HTERT RPE-1 (cell line): ENCODE results near the gene CALML4.
"Not testable (repeated sequence)": the region's sequence is repeated elsewhere in the genome, so short reads cannot be mapped to it uniquely, and the experiment has no call there.

Experiments used
- in situ Hi-C: fragments of 300-500 bp; cut with MboI; formaldehyde crosslinking; loops from 4 replicates; pipeline ENCODE4 v1.14.3; 2020; ENCODE audit warnings: low sequenced_read_pairs

CALML4 gene

DNA sequence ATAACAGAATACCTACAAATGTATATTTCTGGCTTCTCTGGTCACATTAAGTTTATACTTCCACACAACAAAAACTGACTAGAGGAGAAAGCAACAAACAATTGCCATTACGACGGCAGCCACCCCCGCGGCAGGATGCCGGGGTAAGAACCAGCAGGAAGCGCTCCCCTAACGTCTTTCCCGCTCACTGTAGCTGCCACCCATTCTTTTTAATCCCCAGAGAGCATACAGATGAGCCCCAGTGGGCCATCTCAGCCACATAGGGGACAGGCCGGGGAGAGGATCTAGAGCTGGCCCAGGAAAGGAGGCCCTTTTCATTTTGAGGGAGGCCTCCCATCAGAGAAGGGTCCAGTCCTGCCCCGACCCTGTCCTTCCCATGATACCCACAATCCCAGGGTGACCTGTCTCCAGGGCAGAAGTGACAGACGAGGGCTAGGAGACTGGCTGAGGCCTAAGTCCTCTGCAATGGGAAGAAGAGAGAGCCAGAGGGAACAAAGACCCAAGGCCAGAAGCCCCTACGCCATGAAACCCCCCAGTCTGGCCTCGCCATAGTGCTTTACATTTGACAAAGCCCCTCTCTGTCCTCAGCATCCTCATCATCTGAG is 3.6 kb upstream of the CALML4 start:
- in situ Hi-C loops: no loop called here

- in situ Hi-C loops: no loop called here
Observed at GRCh38 chr15:68208136-68208535, 3.0 kb upstream of the CALML4 start.

DNA sequence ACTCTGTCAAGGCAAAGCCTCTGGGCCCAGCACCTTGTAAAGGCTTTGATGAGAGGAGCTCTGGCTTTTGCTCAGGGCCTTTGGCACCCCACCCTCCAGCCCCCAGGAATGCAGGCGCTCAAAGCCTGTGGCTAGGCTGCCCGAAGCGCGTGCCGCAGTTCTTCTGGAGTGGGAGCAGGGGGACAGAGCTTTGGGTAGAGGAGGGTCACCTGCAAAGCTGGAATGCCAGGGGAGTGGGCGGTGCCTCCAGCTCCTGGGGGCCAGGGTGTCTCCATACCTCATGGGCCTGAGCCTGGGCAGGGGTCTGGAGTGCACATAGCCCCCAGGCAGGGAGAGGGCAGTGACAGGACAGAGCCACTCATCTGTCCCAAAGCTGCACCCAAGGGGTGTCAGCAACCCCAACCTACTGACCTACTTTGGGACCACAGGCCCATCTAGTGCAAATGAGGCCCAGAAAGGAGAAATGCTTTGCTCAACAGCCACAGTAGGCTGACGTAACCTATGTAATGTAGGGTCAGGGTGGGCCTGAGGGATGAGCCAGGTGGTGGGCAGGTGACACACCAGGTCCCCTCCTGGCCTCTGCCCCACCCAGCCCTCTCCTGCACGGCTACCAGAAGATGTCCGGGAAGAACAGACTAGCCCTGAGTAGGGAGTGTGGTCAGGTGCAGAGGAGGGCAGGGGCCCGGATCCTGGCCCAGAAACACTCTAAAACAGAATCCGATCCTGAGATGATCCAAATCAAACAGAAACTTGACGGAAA is 2.2 kb upstream of the CALML4 start:
- in situ Hi-C loops: no loop called here

DNA sequence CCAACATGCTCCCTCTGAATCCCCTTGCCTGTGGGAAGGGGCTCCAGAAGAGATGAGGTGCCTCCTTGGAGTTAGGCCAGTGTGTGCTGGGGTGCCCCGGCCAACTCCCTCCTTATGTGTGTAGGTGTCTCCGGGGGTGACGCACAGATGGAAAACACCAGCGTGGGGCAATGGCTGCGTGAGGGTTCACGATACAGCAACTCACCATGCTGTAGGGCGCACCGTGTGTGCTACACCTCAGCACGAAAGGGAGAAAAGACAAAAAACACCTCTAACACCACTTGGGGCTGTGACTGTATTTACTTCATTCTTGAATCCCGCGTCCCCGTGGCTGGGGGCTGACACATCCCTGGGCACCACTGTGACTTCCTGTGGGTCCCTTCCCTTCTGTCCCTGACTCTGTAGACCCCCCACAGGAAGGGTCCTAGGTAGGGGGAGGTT is 1.6 kb upstream of the CALML4 start:
- in situ Hi-C loops: no loop called here

GRCh38 chr15:68205954-68206539 is 915 bp upstream of the CALML4 start:
- in situ Hi-C loops: no loop called here

- in situ Hi-C loops: no loop called here
Observed at GRCh38 chr15:68205558-68205944, 419 bp upstream of the CALML4 start.

DNA sequence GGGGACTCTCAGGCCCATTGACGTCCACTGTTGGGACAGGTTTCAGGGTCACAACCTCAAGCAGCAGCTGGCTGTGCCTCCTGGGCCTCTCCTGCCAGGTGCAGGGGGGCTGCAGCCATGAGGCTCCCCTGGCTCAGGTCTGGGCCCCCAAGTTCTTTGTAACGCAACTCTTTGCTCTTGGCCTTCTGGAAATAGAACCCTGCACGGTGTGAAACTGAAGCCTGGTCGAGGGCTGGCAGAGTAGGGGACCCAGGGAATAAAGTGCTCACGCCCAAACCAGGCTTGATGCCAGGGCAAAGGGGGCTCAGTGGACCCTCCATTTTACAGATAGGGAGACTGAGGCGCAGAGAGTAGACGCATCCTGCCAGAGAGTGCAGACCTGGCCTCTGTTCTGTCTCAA is 771 bp downstream of the CALML4 start:
- in situ Hi-C loops: no loop called here

DNA sequence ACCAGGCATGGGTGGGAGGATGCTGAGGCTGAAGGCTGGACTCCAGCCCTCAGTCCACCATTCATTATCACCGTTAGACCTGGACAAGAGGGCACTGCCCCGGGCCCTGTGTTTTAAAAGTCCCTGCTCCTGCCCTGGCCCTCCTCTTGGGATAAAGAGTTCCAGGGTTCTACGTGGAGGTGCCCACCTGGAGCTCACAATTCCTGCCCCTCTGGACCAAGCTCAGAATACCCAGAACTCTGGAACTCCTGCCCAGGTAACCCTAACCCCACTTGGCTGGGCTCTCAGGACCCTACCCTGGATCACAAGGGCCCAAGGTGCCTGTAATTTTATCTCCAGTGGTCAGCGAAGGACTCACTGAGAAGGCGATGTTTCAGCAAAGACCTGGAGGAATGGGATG is 1.2 kb downstream of the CALML4 start:
- in situ Hi-C loops: no loop called here

DNA sequence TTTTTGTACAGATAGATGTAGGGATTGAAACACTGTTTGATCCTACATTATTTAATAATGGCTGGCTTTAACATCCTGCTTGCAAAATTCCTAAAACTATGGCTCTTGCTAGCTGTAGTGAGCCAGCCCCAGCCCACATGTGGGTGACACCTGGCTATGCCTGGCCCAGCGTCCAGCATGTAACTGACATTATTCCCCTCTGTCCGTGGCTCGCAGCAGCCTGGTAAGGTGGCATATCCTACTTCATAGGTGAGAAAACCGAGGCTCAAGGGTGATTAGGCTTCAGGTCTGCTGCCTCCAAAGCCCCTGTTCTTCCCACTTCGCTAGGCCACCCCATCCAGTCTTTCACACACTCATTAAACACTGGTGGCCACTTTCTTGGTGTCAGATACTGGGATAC is 1.6 kb downstream of the CALML4 start:
- in situ Hi-C loops: no loop called here

GRCh38 chr15:68202994-68203393 is 2.1 kb downstream of the CALML4 start:
- in situ Hi-C loops: not testable (repeated sequence)

DNA sequence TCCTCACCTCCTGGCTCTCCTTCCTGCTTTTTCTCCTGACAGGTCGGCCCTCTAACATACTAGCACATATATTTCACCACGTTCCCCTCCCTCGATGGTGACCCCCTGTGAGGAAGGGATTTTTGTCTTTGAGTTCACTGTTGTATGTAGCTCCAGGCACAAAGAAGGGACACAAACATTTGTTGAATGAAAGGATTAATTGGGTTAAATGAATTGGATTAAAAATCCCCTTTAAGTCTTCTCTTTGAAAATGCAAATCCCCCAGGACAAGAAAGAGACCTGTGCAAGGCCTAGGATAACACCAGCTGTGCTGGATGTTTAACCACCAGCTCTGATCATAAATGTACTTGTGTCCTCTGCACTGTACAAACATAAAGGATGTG is 3.3 kb downstream of the CALML4 start:
- in situ Hi-C loops: no loop called here

DNA sequence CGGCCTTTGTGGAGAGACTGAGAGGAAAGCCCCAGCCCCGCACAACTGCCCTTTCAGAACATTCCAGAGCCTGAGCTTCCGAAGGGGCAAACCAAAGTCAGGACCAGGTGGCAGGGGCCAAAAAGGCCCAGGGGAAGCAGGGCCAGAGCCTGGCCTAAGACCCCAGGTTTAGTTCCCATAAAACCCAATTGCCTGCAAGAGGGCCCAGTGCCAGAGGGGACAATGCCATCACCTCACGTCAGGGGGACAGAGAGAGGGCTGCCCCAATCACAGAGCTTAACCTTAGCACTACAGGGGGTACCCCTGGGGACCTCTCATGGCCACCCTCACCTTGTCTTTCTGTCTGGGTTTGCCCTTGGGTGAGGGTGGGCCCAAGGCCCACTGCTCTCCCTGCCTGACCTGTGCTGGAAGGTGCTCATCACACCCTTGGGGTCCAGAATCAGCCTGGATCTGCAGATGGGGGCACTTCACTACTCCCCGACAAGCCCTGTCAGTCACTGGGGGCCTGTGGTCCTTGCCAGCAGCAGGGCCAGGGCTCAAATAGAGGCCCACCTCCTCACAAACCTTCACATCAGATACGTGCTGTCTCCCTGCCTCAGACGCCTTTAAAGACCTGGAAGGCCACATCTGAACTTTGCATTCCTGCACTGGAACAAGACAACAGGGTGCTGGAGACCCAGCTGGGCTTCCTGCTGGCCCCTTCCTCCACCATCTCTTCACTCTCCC is 3.8 kb downstream of the CALML4 start:
- in situ Hi-C loops: no loop called here

DNA sequence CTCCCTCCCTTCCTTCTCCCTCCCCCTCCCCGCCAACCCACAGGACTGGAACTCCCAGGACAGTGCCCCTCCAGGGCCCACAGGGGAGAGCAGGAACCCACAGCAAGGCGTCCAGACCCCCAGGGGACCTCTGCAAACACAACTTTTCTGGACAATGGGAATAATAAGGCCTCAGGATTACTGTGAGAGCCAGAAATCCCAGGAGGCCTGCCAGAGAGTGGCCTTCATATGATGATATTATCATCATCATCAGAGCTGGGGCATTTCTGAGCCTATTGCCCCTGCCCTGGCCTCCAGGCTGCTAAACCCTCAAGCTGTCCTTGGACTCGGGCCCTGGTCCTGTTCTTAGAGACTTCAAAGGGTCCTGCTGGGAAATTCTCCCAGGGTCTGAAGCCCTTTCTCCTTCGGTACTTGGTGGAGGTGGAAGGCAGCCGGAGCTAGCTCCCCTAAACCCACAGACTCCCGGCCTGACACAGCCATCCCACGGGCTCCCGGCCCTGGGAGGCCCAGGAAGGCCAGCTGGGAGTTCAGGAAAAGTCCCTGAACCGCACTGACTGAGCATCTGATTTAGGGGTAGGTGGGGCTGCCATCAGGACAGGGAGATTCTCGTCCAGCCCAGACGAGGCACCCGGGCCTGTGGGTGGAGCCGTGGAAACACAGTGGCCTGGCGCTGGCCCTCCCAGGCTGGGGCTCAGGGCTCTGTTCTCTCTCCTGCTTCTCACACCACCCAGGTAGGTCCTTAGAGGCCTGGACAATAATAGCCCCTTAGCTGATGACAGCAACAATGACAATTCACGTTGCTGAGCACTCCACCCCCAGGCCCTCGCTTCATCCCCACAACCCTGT is 4.9 kb downstream of the CALML4 start:
- in situ Hi-C loops: no loop called here

DNA sequence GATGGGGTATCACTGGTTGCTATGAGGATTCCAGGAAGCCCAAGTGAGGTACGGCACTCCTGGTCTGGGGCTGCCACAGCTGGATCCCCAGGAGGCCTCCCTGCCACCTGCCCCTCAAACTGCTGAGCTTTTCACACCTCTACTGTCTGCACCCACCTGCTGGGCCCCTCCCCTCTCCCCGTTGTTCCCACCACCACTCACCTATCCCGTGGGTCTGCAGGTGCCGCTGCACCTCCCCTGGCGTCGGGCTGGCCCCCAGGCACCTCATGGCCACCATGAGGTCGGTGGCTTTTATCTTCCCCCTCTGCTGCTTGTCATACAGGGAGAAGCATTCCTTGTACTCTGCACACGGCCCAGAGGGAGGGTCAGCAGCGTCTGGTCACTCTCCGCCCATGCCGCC is 5.8 kb downstream of the CALML4 start:
- in situ Hi-C loops: no loop called here

- in situ Hi-C loops: no loop called here
Observed at GRCh38 chr15:68197661-68198437, 7.3 kb downstream of the CALML4 start.

GRCh38 chr15:68197170-68197492 is 8.0 kb downstream of the CALML4 start:
- in situ Hi-C loops: no loop called here

DNA sequence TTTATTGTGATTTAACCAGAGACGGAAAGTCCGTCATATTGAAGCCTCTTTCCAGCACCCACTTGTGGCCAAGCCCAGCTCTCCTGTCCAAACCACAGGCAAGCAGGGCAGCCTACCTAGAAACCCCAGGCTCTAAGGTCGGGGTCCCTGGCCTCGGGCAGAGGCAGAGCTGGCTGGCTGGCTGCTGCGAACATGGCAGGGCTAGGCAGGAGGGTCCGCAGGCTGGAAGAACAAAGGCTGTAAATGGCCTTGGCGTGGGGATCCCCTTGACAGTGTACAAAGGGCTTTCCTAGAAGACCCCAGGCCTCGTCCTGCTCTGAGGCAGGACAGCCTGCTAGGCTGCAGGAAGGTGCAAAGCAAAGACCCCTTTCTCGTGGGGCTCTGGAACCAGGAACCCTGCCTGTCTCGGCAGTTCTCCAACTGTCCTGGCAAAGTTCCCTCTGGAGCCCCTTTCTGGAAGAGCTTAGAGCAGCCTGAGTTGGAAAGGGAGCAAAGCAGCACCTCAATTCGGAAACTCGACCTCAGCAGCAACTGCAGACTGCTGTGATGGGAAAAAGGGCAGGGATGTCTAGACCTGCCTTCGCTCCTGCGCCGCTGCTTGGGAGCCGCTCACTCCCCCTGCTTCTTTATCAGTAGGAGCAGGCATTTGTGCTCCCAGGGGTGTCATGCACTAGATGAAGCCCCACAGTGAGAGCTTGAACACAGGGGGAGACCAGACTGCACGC is 8.5 kb downstream of the CALML4 start:
- in situ Hi-C loops: no loop called here

DNA sequence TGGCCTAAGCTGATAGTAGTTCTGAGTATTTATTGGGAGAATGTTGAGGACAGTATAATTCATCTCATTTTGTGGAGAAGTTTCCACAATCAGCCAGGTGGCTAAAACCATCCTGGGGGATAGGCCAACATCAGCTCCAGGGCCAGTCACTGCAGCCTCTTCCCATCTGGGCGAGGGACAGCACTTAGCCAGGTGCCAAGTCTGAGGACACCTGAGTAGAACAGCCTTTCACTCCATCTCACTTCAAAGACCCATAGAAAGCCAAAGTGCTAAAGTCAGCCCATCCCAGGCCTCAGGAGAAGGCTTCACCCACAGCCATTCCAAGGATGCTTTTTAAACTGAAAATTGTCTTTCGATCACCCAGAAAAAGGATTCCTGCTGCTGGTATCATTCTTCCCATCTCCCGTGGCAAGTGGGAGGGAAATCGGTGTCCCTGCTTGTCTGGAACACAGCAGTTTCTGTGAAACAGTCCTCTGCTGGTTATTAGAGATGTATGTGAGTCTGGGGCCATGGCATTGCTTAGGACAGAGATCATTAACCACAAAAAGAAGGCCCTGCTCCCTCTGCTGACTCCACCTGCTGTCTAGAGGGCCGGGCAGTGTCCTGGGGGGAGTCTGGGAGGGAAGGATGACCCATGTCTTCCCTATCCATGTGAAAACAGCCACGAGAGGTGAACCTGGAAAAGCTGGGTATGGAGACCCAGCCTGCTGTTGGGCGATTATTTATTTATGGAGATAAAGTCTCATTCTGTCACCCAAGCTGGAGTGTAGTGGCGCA is 9.6 kb downstream of the CALML4 start:
- in situ Hi-C loops: no loop called here
